Ishikawa (cell line): ENCODE data around the gene RHOU.

ENCODE experiments used
- CREB1 ChIP-seq: IDR thresholded peaks from 2 replicates; pipeline ENCODE4 v1.6.1; 2012; ENCODE audit warnings: low read depth
- EGR1 ChIP-seq: IDR thresholded peaks from 2 replicates; pipeline ENCODE4 v1.6.1; 2012
- EP300 ChIP-seq: IDR thresholded peaks from 2 replicates; pipeline ENCODE4 v1.6.1; 2012; ENCODE audit warnings: borderline replicate concordance
- FOXM1 ChIP-seq: IDR thresholded peaks from 2 replicates; pipeline ENCODE4 v1.6.1; 2012; ENCODE audit warnings: low read depth, borderline replicate concordance
- MAX ChIP-seq: IDR thresholded peaks from 2 replicates; pipeline ENCODE4 v1.6.1; 2012
- NFIC ChIP-seq: IDR thresholded peaks from 2 replicates; pipeline ENCODE4 v1.6.1; 2012
- RAD21 ChIP-seq: IDR thresholded peaks from 2 replicates; pipeline ENCODE4 v1.6.1; 2012; ENCODE audit warnings: low read depth
- REST ChIP-seq: IDR thresholded peaks from 2 replicates; pipeline ENCODE4 v1.6.1; 2012; ENCODE audit warnings: low read depth, mild to moderate bottlenecking
- TAF1 ChIP-seq: IDR thresholded peaks from 2 replicates; pipeline ENCODE4 v1.6.1; 2012; ENCODE audit warnings: low read depth, mild to moderate bottlenecking
- USF1 ChIP-seq: IDR thresholded peaks from 2 replicates; pipeline ENCODE4 v1.6.1; 2012
- YY1 ChIP-seq: IDR thresholded peaks from 2 replicates; pipeline ENCODE4 v1.6.1; 2012; ENCODE audit warnings: low read depth

GRCh38 chr1:228763561-228763960 lies 28.3 kb downstream of the RHOU start:
- TF ChIP-seq CREB1 (no peak), FOXM1 (no peak), EGR1 (no peak), REST (no peak), USF1 (no peak), MAX (no peak), TAF1 (no peak), EP300 (no peak), RAD21 (no peak), YY1 (no peak), NFIC (no peak)
